Stimulated activated CD4-positive, alpha-beta T cell treated with anti-CD3 and anti-CD28 coated beads, Interleukin-1b, Interleukin-23, amount 100 ng/mL, for 1 hour (primary cell): ENCODE measurements around the gene P2RY8.

ENCODE experiments used
- DNase-seq, 2 donors: peaks; one replicate each; pipeline ENCODE4 v3.0.0-alpha.2; 2020; ENCODE audit warnings: low read depth in 2 of 2

Gene P2RY8

GRCh38 chrX:1419545-1420355 lies 117.2 kb downstream of the P2RY8 start:
- DNase-seq, result no peak

- no peak for DNase-seq
Observed at GRCh38 chrX:1418901-1419544, 118.0 kb downstream of the P2RY8 start.

DNA sequence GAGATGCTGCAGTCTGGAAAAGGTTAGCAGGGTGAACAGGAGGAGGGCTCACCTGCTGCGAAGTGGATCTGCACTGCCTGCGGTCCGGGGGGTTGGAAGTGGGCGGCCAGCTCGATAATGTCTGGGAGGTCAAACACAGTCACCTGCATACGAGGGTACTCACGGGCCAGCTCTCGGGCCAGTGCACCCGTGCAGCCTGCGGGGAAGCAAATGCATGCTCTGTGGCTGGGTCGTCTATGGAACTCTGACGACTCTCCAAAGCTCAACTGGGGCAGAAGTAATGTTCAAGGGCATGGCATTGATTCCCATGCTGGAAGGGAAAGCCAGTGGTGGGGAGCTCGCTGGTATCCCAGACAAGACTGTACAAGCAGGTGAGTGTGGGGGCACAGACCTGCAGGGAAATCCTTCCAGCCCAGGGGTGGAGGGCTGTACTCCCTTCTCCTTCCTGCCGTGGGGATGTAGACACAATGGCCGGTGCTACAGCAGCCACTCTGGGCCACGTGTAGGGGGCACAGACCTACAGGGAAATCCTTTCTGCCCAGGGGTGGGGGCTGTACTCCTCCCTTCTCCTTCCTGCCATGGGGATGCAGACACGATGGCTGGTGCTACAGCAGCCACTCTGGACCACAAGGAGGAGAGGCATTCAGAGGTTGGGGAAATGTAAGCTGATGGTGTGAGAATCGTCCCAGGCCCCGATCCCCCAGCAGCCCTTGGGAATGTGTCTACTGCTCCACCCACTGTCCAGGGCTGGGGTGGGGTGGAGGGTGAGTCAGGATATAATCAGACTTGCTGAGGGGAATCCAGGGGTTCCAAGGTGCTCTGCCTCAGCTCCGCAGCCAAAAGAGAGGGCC lies 118.8 kb downstream of the P2RY8 start:
- no peak for DNase-seq

- no peak for DNase-seq
Observed at GRCh38 chrX:1416965-1417760, 119.8 kb downstream of the P2RY8 start.

DNA sequence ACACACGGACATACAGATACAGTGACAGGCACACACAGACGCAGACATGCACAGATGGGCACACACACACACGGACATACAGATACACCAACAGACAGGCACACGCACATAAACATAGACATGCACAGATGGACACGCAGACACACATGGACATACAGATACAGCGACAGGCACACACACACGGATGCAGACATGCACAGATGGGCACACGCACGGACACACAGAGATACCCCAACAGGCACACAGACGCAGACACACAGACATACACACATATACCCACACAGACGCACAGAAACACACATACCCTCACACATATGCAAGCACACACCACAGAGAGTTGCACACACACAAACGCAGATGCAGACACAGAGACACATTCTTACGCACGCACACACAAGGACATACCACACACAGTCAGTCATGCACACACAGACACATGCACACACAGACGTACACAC lies 120.6 kb downstream of the P2RY8 start:
- no peak for DNase-seq
